SHP77 treated with DMSO at 0.1 percent for 48 hours (cell line): Measurements from ENCODE around the gene RNPEPL1.

Experiments
- DNase-seq: peaks from one replicate; lab custom pipeline; 2025; lab: John Stamatoyannopoulos, UW

Gene RNPEPL1

DNA sequence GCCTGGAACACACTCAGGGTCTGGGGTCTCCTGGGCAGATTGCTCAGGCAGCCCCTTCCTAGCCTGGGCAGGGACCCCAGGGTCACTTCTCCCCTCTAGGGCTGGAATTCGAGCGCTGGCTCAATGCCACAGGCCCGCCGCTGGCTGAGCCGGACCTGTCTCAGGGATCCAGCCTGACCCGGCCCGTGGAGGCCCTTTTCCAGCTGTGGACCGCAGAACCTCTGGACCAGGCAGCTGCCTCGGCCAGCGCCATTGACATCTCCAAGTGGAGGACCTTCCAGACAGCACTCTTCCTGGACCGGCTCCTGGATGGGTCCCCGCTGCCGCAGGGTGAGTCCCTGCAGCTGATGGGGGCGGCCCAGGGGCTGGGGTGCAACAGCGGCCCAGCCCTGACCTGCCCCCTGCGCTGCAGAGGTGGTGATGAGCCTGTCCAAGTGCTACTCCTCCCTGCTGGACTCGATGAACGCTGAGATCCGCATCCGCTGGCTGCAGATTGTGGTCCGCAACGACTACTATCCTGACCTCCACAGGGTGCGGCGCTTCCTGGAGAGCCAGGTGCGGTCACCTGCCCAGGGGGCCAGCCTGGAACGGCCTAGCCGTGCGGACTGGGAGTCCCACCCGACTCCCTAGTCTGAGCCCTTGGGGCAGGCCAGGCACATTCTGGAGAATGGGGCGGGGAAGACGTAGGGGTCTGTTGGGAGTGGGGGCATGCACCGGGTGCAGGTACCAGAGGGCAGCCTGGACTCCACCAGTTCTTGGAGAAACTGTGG, 8.3 kb downstream of the RNPEPL1 start:
- DNase-seq, result no peak

DNA sequence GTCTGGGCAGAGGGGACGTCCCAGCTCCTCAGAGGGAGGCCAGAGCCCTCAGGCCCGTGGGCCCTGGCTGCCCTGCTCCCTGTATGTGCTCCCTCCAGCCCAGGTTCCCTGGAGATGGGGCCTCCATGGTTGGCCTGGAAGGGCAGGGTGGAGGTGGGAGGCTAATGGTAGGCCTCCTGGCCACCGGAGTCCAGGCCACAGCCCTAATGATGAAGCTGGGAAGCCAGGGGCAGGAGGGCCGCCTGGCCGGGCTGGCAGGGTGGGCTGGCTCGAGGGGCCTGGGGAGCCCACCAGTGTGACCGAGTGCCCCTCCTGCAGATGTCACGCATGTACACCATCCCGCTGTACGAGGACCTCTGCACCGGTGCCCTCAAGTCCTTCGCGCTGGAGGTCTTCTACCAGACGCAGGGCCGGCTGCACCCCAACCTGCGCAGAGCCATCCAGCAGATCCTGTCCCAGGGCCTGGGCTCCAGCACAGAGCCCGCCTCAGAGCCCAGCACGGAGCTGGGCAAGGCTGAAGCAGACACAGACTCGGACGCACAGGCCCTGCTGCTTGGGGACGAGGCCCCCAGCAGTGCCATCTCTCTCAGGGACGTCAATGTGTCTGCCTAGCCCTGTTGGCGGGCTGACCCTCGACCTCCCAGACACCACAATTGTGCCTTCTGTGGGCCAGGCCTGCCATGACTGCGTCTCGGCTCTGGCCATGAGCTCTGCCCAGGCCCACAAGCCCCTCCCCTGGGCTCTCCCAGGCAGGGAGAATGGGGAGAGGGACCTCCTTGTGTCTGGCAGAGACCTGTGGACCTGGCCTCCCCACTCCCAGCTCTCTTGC, 9.2 kb downstream of the RNPEPL1 start:
- DNase-seq, result no peak

DNA sequence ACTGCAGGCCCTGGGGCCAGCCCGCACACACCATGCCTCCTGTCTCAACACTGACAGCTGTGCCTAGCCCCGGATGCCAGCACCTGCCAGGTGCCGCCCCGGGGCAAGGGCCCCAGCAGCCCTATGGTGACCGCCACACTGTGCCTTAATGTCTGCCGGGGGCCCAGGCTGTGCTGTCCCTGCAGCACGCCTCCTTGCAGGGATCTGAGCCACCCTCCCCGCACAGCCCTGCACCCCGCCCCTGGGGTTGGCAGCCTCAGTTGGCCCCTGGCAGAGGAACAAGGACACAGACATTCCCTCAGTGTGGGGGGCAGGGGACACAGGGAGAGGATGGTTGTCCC, 9.8 kb downstream of the RNPEPL1 start:
- no peak for DNase-seq

DNA sequence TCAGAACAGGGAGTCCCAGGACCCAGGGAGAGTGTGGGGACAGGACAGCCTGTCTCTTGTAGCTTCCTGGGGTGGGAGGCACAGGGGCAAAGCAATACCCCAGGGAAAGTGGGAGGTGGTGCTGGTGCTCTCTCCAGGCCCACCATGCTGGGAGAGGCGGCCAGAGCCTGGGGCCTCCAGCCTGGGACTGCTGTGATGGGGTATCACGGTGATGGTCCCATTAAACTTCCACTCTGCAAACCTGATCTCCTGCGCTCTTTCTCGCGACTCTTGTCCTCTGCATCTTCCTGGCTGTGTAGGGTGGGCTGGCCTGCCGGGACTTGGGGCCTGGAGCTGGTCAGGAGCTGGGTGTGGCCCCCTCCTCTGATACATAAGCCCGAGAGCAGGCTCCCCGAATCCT, 10.2 kb downstream of the RNPEPL1 start:
- DNase-seq, result no peak

DNA sequence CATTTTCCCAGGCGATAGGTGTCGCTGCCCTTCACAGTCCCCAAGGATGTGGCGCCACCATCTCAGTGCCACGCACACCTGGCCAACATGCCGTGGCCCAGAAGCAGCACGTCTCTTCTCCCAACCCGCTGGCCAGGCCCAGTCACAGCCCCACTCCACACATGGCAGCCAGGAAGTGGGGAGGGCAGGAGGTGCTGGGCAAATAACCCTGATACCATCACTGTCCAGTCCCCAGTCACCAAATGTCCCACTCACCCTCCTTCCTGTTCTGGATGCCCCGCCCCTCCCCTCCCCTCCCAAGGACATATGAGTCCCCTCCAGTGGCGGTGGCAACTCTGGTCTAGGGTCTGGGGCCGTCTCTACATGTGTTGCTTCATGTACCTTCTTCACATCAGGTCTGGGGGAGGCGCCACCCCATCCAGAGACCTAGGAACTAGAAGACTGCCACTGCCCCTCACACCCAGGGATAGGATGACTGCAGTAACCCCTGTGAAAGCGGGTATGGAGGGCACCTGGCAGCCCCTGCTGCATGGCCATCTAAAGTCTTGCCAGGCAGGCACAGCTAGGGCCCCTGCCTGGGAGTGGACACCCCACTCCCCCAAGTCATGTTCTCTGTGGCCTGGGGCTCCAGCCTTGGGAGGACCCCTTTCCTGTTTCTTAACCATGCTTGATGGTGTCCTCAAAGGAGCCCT, 10.9 kb downstream of the RNPEPL1 start:
- DNase-seq, result no peak

DNA sequence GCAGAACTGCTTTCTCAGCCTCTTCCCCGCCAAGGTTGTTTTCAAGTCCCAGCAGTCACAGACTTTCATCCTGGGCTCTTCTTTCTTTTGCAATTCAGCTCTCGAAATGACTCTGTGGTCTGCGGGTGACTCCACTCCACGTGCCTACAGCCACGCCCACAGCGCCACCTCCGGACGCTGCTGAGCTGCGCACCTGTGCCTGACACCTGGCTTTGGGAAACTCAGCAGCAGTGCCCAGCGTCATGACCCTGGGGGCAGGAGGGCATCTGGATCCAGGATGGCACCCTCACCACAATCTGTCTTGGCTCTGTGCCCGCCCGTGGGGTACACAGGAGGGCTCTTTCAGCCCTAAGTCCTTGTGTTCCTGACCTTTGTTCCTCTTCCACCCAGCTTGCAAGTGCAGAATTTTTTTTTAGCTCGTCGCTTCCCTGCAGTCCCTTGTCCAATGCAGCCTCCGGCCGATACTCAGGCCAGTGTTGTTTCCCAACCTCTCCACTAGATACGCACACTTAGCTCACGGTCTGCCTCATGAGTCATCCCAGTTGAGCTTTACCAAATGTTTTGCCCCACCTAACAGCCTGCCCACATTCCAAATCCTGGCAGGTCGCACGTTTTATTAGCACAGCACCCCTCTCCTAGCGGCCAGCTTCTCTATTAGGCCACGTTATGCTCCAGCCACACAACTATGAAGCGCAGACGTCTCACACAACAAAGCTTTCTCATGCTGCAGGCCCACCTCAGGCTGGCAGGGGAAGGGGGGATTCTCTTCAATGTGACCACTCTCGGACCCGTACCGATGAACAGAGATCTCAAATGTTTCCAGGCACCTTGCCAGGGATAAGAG, 11.7 kb downstream of the RNPEPL1 start:
- DNase-seq, result no peak

DNA sequence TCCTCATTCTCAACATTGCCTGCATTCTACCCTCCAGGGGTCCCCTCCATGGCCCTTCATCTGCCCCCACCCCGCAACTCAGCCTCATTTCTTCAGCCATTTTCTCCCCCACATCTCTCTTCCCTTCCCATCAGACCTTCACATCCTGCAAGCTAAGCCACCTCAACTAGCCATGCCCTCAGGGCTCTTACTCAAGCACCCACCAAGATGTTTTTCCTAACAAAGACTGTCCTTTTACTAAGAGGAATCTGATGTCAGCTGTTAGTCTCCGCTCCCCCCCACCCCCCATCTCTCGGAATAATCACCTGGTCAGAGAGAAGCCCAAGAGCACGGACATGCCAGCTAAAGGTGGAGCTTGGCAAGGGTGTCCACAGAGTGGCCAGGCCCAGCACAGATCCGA, 13.5 kb downstream of the RNPEPL1 start:
- DNase-seq, result no peak

DNA sequence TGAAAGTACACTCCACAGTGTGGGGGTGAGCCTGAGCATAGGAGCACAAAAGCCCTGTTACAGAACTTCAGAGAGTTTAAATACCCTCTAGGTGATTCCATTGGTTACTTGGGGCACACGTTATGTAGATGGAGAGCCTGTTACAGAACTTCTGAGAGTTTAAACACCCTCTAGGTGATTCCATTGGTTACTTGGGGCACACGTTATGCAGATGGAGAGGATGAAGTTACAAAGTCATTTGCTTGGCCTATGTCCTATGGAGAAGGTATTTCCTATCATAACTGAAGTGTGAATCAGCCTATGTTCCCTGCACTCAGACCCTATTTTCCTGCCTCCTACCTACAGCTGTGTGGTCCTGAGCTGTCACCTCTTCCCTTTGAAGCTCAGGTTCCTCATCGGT, 14.5 kb downstream of the RNPEPL1 start:
- DNase-seq, result no peak

DNA sequence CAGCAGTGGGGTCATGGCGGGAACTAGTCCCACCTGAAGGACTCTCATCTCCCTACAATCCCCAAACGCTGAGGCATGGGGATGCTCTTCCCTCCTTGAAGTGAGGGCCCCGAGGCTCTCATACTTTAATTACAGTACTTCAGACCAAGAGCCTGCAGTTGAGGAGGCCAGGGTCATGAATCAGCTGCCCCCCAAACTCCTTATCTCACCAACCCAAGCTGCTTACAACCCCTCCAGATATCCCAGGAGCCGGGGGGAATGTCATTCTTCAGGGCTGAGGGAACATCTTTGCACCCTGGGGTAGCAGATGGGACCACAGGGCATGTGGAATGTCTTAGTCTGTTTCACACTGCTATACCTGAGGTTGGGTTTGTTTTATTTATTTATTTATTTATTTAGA, 15.5 kb downstream of the RNPEPL1 start:
- no peak for DNase-seq

DNA sequence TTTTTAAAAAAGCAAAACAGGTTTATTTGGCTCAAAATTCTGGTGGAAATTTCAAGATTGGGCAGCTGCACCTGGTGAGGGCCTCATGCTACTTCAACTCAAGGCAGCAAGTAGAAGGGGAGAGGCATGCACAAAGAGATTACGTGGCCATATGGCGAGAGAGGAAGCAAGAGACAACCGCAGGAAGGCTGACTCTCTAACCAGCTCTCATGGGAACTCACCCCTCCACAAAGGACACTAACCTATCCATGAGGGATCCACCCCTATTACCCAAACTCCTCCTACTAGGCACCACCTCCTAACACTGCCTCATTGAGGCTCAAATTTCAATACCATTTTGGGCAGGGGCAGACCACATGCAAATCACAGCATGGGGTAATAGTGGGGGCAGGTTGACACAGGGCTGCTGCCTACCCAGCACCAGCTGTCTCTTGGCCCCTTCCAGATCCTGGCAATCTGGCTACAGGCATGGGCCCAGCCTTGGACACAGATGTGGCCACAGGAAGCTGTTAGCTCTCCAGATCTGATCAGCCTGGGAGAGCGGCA, 16.3 kb downstream of the RNPEPL1 start:
- no peak for DNase-seq

DNA sequence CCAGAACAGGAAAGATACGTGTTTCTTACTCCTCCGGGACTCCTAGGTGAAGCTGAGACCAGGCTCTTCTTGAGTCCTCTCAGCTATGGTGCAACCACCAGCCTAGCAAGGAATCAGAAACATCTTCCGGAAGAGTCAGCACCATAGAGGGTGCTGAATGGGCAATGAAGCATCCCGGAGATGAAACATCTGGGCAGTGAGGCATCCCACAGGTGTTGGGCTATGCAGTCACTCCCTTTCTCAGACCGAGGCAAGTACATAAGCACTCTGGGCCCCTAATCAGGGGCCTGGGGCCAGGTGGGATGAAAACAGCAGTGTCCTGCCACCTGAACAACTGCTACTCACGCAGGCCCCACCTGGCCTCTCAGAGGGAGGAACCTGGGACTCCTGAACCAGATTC, 16.8 kb downstream of the RNPEPL1 start:
- no peak for DNase-seq

DNA sequence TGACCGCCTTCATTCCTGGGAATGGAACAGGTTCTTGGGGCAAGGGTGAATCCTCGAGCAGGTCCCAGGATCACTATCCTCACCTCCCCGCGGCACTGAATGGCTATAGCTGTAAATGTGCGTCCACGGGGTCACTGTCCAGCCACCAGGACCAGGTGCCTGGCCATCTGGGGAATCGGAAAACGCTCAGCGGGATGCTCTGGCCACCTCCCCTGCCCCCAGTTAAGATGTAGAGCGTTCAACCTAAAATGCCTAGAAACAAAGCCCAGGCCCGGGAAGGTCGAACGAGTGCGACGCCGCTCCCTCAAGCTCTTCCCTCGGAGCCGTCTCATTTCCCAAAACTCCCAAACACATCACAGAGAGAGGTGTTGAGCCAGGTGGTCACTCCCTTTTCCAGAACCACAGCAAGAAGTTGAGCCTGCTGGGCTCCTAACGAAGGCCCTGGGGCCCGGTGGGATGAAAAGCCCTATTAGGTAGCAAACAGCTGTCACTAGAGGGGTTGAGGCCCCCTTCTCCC, 17.5 kb downstream of the RNPEPL1 start:
- no peak for DNase-seq

DNA sequence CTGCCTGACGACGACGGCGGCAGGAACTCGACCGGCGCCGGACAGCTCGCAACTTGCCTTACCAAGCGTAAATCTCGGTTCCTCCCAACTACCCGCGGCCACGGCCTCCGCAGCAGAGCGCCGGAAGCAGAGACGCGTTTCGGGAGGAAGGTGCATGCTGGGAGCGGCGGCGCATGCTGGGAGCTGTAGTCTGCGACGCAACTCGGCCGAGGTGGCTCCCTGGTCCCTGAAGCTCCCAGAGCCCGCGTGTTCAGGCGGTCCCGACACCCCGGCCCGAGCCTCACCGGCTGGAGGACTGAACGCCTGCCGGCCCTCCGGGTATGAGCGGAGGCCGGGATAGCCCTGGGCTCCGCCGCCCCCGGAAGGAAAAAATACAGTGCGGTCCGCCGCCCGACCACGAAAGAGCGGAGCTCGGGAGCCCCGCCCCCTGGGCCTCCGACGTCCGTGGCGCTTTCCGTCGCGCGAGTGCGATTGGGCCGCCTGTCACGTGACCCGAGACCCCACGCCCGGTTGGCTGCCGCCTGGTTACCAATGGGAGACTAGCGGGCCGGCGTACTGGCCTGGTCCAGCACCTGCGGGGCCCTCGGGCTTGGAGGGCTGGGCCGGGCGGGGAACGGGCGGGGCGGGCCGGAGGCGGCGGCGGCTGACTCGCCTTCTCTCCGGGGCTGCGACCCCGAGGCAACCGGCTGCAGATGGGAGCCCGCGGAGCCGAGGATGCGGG, 18.1 kb downstream of the RNPEPL1 start, which contains the start of gene CAPN10:
Gene CAPN10, plus strand, starts transcription at position 537 of the 721 bp plus-strand sequence. Its CDS starts 178 bp downstream, at position 715.
- peak; percentile 80 for DNase-seq

DNA sequence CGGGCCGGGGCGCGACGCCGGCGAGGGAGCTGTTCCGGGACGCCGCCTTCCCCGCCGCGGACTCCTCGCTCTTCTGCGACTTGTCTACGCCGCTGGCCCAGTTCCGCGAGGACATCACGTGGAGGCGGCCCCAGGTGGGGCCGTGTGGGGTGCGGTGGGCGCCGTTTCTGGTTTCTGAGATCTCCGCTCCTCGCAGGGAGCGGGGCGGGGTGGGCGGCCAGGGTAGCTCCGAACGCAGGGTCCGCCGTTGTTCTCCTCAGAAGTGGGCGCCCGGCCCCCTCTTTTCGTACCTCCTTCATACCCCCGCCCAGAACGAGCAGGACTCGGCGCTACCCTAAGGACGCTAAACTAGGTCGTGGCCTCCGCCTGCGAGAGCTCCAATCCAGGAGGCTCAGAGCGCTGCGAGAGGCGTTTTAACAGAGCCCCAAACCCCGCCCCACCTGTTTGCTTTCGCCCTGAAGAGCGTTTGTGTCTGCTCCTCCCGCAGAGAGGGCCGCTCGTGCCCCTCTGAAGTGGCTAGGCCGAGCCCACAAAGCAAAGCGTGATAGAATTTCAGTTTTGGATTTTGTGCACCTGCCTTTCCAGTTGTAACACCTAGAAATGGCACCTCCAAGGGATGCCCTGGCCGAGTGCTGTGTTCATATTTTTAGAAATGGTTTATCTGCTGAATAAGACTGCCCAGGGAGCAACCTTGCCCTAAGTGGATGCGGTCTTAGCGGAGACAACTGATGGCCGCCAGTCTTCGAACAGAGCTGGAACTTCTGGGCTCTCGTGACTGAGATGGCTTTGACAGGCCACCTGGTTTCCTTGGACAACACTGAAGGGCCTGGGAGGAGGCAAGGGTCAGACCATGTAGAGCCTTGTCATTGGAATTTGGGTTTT, 18.9 kb downstream of the RNPEPL1 start:
- DNase-seq, result peak; percentile 17

DNA sequence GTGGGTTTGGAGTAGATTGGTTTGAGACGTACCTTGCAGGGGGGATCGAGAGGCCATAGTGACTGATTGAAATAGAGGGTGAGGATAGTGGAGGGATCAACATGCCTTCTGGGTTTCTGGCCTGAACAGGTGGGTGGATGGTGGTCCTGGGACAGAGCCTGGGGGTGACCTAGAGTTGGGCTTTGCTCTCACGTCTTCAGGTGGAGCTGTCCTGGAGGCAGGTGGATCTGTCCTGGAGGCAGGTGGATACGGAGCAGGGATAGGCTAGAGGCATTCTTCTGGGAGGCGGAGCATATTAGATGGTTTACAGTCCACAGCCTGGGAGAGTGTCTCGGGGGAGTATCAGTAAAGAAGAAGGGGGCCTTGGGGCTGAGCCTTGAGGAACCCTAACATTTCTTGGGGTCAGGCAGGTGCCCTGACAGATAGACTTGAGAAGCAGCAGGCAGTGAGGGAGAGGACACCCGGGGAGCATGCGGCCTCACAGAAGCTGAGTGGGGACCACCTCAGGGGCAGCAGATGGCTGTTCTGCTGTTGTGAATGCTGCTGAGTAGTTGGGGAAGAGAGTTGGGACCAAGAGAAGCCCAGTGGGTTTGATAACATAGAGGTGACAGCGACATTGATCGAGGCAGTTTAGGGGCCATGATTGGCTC, 19.8 kb downstream of the RNPEPL1 start:
- DNase-seq, result no peak

DNA sequence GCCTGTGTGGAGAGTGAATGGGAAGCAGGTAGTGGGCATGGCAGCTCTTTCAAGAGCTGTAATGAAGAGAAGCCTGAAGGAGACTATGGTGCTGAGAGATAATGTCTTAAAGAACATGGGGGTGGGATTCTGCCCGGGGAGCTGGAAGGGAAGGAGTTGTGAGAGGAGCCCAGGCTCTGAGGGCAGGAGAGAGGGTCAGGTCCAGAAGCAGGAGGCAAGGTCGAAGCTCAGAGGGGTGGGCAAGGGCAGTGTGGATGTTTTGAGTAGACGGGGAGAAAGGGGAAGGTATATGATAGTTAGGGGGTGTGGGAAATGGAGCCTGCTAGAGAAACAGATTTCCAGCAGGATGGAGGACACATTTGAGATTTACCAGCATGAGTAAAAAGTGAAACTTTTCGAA, 20.4 kb downstream of the RNPEPL1 start:
- DNase-seq, result no peak

DNA sequence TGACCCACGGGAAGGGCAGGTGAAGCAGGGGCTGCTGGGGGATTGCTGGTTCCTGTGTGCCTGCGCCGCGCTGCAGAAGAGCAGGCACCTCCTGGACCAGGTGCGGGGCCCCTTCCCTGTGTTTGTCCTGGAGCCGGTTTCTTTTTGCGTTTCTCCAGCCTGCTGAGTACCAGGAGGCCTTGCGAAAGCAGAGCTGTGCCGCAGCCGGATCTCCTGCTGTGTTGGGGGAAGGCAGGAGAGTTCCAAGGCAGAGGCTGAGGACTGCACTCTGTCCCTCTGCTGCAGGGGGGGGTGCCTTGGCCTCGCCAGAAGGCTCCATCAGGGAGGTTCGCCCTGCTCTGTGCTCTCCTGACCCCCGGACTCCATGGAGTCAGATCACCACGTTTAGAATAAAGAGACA, 21.1 kb downstream of the RNPEPL1 start:
- no peak for DNase-seq

DNA sequence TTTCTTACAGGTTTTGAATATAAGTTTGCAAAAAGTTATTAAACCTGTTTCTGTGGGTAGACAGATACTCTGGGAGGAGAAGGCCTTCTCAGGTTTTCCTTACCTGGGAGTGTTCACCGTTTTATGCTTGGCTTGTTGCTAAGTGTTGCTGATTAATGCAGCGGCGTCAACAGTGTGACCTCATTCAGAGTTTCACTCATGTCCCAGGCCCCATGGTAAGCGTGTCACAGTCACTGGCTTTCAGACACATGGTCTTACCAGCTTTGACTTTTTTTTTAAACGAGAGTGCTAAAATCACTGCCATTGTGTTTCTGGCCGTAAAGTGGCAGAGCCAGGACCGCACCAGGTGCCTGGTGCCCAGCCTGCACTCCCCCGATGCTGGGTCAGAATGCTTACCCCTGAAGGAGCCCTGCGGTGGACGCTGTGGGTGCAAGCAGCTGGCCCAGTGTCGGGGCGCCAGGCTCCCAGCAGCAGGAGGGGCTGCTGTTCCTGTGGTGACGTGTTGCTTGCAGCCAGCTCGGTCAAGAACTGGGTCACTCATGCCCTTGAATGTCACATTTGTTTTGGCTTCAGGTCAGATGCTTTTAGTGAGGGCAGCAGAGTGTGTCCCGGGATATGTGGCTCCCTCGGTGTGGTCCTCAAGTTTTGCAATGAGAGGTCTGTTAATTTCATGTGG, 21.7 kb downstream of the RNPEPL1 start:
- DNase-seq, result no peak

DNA sequence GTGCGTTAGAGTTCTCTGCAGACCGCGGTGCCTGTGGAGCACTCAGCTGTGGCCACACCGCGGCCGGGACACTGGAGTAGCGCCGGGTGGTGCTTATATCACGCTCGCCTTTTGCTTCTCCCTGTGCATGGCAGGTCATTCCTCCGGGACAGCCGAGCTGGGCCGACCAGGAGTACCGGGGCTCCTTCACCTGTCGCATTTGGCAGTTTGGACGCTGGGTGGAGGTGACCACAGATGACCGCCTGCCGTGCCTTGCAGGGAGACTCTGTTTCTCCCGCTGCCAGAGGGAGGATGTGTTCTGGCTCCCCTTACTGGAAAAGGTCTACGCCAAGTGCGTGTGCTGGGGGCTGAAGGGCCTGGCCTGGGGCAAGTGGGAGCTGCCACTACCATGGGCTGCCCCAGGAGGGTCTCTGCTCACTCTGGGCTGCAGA, 22.4 kb downstream of the RNPEPL1 start:
- no peak for DNase-seq
